NCI-H69 (cell line): ENCODE data around the gene HCST.

Source experiments
- DNase-seq: peaks from one replicate; lab custom pipeline; 2025; lab: John Stamatoyannopoulos, UW

The HCST gene

DNA sequence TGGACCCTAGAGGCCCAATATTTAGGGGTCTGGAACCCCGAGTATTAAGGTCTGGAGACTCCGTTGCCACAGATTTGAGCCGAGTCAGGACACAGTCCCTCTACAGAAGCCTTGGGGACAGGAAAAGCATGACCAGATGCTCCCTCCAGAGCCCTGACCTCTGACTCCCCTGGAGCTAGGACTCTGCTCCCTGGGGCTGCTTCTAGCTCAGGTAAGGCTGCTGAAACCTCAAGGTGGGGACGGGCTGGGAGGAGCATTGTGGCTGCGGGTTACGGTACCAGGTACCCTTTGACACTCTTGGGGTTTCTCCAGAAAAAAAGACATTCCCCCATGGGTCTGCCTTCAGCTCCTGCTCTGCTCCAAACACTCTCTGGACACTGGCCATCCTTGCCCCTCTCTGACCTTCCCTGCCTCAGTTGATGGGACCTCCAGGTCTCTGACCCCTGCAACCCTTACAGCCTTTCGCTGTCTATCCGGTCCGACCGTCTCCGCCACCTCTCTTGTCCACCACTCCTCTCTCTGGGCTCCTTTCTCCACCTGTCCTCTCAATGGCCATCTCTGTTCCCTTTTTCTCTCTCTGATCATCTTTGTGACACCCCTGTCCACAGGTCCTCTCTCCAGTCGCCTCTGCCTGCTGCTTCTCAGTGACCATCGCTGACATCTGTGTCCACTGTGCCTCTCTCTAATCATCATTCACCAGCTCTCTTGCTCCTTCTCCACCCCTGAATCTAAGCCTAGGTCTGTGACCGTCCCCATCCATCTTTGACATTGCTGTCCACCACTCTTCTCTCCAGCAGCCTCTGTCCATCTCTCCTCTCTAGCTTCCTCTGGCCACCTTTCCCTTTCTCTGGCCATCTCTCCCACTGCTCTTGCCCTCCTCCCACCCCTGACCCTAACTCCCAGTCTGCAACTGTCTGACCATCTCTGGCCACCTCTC is 35.3 kb downstream of the HCST start:
- peak; percentile 35 for DNase-seq

DNA sequence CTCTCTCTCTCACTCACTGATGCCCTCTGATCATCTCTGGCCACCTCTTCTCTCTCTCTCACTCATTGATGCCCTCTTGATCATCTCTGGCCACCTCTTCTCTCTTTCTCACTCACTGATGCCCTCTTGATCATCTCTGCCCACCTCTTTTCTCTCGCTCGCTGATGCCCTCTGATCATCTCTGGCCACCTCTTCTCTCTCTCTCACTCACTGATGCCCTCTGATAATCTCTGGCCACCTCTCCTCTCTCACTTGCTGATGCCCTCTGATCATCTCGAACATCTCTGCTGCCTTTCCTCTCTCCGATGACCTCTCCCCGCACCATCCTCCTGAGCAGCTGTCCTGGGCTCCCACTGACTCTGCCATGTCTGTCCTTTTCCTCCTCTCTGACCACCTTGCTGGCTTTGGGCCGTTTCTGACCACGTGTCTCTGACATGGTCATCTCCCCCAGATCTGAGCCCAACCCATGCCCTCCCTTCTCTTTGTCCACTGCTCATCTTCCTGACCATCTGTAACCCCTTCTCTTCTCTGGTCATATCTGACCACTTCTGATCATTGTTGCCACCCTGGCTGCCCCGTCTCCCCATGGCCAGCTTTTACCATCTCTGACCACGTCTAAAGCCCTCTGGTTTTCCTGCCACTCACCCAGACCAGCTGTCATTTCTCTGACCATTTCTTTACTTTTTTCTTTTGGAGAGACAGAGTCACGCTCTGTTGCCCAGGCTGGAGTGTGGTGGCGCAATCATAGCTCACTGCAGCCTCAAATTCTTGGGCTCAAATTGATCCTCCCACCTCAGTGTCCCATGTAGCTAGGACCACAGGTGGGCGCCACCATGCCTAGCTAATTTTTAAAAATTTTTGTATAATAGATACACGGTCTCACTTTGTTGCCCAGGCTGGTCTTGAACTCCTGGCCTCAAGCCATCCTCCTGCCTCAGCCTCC is 36.2 kb downstream of the HCST start:
- DNase-seq, result no peak

DNA sequence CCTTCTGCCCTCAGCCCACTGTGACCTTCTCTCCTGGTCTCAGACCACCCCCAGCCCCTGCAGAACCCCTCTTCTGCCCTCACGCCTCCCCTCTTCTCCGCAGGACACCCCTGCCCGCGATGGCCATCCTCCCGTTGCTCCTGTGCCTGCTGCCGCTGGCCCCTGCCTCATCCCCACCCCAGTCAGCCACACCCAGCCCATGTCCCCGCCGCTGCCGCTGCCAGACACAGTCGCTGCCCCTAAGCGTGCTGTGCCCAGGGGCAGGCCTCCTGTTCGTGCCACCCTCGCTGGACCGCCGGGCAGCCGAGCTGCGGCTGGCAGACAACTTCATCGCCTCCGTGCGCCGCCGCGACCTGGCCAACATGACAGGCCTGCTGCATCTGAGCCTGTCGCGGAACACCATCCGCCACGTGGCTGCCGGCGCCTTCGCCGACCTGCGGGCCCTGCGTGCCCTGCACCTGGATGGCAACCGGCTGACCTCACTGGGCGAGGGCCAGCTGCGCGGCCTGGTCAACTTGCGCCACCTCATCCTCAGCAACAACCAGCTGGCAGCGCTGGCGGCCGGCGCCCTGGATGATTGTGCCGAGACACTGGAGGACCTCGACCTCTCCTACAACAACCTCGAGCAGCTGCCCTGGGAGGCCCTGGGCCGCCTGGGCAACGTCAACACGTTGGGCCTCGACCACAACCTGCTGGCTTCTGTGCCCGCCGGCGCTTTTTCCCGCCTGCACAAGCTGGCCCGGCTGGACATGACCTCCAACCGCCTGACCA is 37.2 kb downstream of the HCST start:
- no peak for DNase-seq

DNA sequence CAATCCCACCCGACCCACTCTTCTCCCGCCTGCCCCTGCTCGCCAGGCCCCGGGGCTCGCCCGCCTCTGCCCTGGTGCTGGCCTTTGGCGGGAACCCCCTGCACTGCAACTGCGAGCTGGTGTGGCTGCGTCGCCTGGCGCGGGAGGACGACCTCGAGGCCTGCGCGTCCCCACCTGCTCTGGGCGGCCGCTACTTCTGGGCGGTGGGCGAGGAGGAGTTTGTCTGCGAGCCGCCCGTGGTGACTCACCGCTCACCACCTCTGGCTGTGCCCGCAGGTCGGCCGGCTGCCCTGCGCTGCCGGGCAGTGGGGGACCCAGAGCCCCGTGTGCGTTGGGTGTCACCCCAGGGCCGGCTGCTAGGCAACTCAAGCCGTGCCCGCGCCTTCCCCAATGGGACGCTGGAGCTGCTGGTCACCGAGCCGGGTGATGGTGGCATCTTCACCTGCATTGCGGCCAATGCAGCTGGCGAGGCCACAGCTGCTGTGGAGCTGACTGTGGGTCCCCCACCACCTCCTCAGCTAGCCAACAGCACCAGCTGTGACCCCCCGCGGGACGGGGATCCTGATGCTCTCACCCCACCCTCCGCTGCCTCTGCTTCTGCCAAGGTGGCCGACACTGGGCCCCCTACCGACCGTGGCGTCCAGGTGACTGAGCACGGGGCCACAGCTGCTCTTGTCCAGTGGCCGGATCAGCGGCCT is 37.9 kb downstream of the HCST start:
- DNase-seq, result no peak

DNA sequence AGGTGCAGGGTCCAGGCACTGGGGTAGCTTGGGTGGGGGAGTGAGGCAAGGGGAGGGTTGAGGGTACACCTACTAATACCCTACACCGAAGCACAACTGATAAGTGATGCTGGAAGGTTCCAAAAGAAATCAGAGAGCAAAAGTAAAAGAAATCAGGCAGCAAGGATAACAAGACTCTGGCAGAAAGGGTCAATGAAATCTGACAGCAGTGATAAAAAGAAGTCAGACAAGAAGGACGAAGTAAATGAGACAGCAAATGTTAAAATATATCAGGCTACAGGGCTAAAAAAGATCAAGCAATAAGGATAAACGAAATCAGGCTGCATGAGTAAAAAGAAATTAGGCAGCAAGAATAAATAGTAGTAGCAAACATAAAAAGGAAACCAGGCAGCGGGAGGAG is 38.5 kb downstream of the HCST start:
- DNase-seq, result no peak

DNA sequence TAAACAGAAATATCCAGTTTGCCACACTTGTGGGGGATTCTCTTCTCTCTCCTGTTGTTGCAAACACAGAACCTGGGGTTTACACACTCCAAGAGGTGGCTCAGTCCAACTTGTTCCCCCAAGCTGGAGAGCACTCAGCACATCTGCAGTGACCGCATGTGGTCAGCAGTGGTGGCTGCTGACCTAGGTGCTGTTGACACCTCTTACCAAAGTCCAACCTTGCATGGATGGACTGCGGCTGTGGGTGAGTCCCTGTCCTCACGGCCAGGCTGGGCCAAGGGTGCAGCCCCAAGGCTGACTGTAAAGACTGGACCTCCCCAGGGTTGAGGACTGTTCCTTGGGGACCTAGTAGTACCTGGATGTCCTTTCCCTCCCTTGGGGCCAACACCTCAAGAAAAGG is 39.9 kb downstream of the HCST start:
- DNase-seq, result no peak

DNA sequence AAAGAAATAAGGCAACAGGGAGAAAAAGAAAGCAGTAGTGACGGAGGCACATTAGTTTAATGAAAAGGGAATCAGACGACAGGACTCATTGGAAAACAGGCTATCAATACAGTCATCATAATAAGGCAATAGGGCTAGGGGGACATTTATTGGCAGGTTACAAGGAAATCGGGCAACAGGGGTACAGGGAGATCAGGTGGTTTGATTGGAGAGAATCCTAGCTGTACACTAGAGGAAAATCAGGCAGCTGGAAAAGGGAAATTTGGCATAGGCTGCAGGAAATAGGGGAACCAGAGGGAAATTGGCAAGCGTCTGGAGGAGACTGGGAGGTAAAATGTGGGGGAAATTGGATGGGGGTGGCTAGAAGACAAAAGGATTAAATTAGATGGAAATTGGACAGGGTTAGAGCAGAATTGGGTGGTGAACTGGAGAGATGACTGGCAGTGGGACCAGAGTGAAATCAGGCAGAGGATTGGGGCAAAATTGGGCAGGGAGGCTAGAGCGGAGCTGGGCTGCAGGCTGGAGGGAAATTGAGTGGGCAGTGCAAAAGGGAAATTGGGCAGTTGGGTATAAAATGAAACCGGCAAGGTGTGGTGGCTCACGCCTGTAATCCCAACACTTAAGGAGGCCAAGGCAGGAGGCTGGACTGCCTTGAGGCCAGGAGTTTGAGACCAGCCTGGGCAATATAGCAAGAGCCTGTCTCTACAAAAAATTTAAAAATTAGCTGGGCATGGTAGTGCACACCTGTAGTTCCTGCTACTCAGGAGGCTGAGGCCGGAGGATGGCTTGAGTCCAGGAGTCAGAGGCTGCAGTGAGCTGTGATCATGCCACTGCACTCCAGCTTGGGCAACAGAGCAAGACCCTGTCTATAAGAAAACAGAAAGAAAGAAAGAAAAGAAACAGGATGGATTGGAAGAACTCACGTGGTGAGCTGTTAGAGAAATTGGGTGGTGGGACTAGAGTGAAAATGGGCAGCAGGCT is 41.3 kb downstream of the HCST start:
- DNase-seq, result no peak

DNA sequence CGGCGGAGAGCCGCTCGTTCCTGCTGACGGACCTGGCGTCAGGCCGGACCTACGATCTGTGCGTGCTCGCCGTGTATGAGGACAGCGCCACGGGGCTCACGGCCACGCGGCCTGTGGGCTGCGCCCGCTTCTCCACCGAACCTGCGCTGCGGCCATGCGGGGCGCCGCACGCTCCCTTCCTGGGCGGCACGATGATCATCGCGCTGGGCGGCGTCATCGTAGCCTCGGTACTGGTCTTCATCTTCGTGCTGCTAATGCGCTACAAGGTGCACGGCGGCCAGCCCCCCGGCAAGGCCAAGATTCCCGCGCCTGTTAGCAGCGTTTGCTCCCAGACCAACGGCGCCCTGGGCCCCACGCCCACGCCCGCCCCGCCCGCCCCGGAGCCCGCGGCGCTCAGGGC is 42.2 kb downstream of the HCST start:
- DNase-seq, result no peak

DNA sequence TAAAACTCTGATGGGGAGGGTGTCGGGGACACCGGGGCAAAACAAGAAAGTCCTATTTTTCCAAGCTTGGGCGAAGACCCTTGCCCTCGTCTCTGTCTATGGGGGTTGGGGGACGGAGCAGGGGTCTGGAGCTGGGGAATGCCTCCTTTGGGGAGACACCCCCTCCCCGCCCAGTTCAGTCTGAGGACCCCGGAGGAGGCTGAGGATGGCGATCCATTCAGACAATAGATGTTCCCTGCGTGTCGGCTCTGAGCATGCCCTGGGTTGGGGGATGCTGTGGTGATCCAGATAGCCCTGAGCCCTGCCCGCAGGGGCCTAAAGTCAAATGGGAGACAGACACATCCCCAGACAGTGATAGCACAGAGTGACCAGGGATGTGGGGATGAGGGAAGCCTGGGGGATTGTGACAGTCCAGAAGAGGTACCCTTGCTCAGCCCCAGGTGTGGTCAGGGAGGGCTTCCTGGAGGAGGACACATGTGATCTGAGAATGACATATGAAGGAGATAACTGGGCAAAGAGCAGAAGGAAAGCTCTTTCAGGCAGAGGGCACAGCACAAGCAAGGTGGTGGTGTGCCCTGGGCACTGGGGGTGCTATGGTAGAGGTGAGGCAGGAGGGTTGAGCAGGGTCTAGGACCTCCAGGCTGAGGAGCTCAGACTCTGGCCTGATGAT is 42.9 kb downstream of the HCST start:
- DNase-seq, result no peak

DNA sequence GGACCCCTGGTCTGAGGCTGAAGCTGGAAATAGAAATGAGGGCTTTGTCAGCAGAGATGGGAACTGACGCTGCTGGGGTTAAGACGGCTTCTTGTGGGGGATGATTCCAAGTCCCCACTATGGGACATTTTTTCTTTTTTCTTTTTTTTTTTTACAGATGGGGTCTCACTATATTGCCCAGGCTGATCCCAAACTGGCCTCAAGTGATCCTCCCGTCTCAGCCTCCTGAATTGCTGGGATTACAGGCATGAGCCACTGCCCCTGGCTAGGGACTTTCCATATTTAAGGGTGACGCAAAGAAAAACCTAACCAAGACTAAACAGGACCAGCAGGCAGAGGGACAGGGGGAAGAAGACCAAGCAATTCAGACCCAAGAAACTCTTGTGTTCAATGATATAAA is 43.9 kb downstream of the HCST start:
- no peak for DNase-seq

DNA sequence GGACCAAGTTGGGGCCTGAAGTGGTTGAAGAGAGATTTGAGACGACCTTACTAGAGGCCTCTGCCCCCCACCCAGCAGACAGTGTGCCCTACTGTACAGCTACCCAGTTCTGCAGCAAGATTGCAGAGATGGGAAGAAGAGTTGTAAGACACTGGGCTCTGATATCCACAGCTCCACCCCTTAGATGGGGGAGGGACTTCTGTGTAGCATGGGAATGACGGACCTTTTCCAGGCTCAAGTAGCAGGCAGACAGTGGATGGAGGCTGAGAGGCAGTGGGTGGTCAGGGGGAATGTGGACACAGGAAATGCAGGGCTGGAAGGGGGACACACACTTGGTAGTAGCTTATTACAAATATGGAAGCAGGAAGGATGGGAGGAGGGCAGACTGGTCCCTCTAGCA is 46.8 kb downstream of the HCST start:
- DNase-seq, result no peak
